Measurements from ENCODE around the gene HMGB1.
A peak's percentile ranks its signal among the peaks of the same experiment; 100 is the strongest.

The HMGB1 gene

DNA sequence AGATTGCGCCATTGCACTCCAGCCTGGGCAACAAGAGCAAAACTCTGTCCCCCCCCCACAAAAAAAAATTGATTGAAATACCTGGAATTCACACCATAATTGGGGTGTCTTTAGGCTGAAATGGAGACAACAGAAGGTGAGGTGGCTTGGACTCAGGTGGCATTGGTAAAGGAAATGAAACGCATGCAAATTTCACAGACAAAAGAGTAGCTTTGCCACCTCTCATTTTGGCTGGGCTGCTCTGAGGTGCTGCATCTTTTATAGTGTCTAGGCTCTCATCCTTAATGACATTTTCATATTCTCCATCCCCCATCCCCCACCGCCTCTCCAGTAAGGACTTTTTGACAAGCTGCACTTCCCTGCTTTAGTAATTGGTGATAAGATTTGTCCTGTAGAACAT, 36.5 kb downstream of the HMGB1 start:
- no peak for DNase-seq

DNA sequence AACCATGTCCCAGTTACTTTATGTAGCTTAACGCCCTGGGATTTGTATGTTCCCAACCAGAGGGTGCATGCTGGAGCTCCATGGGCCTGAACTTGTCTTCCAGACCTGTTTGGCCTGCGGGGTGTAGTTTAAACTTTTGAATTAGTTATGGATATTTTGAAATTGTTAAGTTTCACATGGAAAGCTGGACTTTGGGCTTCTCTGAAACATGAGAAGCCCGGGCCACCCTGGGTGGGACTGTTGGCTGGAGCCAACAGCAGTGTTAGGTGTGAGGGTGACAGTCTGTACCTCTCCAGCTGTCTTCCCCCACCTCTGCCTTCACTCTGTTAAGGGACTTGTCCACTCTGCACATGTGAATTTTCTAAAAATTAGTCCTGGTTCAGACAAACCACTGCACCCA, 41.8 kb downstream of the HMGB1 start:
- no peak for DNase-seq

DNA sequence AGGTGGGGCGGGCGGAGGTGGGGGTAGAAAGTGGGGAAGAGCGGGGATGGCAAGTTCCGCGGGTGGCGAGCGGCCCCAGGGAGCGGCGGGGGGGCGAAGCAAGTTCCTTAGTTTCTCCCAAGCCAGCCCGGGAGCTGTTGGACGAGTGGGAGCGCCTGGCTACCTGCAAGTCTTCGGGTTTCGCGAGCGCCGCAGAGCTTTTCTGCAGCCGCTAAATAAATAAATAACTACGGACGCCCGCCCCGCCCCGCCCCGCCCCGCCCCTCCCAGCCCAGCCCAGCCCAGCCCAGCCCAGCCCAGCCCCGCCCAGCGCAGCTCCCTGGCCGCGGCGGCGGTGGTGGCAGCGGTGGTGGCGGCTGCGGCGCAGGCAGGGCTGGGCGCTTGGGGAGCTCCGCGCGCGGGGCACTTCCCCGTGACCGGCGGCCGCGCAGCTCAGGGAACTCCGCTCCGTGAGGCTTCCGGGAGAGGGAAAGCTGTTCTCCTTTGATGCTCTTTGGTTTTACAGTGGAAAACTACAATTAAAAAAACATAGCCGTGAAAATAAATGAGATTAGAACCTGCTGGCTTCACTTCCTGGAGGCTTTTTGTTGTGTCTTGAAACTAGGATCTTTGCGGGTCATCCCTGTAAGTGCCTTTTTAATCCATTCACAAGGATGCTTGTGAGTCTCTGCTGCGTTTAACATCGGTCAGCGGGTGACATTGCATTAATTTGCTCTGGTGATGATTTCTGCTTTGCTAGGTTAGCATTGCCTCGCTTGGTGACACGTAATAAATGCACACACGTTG, 43.5 kb downstream of the HMGB1 start, which contains the start of gene UBE2L5:
TSS of gene UBE2L5 (plus strand) at position 440 of the 786 bp plus-strand sequence. CDS start 5,498 bp downstream, outside the sequence.
- DNase-seq: peak; percentile 47

DNA sequence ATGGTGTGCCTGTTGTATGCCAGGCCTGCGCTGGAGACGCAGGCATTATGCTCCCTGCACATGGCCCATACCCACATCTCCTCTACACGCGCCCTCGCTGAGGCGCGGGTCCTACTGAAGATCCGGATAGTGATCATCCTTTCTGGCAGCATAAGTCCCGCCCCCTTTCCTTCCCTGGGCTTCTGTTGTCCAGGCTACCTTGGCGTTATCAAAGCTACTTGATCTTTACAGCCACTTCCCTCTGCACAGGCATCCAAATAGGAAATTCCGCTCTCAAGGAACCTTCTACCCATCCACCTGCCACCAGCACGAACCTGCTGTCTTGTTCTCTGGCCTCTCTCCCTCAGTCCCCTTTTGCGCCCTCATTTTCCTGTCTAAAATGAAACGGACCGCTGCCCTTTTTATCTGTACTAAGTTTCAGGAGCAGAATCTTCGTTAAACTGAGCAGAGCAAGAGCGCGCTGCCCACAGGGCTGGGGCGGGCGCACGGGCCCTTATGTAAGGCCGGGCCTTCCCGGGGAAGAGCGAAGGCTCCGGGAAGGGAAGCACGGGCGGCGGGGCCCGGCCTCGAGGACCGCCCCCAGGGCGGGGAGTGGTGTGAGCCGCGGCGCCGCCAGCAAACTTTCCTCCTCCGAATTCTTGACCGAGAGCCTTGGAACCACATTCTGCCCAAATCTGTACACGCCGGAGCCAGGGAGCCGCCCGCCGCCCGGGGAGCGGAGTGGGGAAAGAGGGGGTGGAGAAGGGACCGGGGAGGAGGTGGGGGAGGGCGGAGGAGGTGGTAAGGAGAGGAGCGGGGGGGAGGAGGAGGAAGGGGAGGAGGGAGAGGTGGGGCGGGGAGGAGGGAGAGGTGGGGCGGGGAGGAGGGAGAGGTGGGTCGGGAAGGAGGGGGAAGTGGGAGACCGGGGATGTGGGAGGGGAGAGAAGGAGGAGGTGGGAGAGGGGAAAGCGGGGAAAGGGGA, 44.4 kb downstream of the HMGB1 start:
- DNase-seq: peak; percentile 38

DNA sequence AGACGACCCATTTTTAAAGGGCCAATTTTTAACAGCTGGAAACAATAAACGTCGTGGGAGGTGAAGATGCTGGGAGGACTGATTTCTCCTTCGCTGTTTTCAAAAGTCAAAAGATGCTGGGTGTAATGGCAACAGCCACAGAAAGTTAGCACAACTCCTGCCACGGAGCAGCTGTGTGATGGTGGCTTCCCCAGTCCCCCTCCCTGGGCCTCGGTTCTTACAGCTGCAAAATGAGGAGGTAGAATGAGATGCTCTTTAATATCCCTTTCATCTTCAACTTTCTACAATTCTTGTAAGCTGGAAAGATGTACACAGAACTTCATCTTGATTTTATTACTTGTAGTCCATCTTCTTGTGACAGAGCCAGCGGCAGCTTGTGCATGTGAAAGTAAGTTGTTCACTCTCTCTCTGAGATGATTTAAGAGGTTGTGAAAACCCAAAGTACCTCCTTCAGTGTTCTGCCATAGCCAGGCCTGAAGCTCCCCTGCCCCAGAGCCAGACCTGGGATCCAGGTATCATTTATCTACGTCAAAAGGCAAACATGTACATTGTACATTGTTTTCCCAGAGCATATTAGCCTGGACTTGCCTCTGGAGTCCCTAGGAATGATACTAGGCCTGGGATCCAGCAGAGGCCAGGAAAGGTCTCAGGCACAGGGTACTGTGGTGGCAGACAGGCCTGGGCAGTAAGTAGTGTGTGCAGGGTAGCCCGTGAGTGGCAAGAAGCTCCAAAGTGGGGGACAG, 46.8 kb downstream of the HMGB1 start:
- no peak for DNase-seq

DNA sequence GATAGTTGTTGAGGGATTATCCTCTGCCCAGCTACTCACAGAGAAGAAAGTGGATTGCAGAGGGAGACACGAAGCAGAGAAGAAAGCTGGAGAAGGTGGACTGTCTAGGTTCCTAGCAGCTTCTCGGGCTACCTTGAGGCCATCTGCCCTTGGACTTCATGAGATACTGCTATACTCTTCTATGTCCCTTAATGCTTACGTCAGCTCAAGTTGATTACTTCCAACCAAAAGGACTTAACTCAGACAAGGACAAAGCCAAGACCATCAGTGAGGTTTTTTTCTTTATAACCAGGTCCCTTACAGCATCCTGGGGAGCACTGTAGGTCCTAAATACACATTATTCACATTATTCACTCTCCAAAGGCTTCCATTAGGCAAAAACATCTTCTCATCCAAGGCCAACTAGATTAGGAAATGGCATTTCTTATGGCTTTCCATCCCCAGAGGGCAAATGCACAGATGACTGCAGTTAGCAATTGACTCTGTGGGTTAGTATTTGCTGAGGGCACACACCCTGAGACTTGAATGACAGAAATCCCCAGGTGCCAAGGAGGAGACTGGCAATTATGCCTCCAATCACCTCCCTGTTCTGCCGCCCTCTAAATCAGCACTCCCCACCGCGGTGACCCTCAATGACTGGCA, 47.5 kb downstream of the HMGB1 start:
- no peak for DNase-seq

DNA sequence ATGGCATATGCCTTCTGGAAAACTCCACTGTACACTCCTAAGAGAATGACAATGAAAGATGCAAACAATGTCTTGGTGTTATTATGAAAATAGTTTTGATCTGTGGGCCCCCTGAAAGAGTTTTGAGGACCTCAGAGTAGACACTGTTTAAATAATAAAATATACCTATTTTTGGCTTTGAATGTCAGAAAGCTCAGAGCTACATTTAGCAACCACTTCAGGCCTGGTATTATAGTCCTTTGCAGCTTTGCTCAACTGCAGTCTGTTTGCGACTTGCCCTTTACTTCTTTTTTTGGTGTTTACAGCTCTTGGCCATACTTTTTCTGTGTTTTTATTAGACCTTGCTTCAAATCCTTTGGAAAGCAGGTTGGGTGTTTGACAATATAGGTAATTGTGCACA, 49.3 kb downstream of the HMGB1 start:
- DNase-seq: no peak

DNA sequence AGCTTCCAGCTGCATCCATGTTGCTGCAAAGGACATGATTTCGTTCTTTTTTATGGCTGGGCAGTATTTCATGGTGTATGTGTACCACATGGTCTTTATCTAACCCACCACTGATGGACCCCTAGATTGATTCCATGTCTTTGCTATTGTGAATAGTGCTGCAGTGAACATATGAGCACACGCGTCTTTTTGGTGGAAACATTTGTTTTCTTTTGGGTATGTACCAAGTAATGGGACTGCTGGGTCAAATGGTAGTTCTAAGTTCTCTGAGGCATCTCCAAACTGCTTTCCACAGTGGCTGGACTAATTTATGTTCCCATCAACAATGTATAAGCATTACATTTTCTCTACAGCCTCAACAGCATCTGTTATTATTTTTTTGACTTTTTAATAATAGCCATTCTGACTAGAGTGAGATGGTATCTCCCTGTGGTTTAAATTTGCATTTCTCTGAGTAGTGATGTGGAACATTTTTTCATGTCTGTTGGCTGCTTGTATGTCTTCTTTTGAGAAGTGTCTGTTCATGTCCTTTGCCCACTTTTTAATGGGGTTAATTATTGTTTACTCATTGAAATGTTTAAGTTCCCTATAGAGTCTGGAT, 50.2 kb downstream of the HMGB1 start:
- no peak for DNase-seq

DNA sequence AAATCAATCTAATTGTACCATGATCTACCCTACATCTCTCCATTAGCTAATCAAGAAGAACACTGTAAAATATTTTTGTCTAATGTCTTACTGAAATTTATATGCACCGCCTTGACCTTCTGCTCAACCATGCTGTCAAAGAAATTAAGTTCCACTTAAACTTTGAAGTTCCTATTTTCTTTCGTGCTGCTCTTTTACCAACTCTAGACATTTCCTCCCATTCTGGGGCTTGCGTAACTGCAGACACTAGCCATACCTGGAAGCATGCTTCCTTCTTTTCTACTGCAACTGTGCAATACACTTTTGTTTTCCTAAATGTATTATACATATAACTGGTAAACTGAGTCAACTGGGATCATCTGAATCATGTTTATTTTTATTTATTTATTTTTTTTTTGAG, 51.9 kb downstream of the HMGB1 start:
- no peak for DNase-seq

DNA sequence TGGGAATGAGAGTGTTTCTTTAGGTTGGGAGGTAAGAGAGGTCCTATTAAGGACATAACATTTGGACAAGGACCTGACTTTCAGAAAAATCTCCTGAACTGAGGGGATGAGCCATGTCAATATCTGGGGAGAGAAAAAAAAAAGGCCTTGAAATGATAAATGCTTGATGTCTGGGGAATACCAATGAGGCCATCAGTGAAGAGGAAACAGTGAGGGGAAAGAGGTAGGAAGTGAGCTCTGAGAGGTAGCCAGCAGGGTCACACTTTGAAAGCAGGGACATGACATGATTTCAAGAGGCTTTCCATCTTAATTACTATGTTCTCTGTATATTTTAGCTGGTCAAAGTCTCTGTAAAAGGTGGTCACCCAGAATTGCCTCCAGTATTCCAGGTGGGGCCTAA, 53.4 kb downstream of the HMGB1 start:
- no peak for DNase-seq

DNA sequence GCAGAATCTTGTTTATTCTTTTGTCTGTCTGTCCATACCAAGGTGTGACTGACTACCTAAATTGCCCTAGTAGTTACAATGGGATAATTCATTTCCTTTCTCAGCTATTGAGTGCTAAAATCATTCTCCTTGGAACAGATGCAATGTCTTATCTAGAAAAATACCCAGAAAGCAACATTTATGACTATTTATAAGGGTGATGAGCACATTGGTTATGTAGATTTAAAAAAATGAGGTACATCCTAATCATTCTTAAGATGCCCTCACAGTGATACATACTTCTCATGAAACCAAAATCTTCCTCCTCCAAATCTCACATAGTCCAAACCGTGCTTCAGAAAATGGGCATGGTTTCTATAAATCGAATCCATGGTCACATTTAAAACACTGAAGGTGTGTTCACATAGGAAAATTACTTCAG, 55.0 kb downstream of the HMGB1 start:
- DNase-seq: no peak

DNA sequence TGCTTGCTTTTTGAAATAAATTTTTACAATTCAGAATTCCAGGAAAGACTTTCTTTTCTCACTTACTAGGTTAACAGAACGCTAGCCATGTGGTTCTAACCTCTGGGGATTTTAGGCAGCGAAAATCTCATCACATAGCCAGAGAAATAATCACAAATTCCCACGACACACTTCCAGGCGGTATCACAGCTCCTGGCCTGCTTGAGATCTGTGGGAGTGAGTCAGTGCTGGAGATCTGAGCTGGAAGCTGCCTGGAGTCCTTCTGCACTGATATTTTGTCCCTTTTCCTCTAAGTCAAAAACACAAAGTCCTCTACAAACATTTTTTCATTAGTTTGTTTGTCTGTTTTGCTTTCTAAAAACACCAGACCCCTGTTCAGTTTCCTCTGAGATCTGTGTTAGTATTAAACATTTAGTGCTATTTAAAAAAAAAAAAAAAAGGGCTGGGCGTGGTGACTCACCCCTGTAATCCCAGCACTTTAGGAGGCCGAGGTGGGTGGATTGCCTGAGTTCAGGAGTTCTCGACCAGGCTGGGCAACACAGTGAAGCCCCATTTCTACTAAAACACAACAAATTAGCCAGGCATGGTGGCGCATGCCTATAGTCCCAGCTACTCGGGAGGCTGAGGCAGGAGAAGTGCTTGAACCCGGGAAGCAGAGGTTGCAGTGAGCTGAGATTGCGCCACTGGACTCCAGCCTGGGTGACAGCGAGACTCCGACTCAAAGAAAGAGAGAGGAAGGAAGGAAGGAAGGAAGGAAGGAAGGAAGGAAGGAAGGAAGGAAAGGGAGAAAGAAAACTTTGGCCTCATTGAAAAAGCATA, 55.6 kb downstream of the HMGB1 start:
- DNase-seq: no peak

DNA sequence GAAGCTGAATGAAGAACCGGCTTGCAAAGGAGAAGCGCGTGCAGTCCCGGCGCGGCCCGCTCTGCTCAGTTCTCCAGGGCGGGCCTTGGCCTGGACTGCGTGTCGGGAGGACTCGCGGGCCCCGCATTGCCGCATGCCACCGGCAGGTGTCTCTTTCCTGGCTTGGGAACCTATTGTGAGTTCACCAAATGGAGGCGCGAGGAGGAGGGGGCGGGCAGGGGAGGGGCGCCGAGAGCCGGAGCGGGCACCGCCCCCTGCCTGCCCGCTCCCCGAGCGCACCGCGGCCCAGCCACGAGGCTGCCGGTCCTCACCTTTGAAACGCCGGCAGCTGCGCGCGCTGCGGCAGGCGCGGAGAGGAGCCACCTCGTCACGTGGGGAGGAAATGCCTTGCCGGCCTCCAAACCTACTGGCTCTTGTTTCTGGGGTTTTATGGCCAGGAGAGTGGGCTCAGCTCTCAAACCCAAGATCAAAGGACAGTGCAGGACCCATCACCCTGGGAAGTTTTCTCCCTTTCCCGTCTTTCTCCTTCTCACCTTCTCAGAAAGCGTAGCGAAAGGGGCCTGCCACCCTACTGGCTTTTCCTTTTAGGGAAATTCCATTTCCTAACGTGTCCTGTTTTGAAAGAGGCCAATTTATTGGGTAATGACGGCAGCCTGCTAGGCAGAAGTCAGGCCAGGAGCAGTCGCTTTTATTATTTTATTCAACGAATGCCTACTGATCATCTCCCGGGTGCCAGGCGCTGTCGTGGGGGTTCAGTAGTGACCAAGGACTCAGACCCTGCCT, 57.2 kb downstream of the HMGB1 start:
- DNase-seq: peak; percentile 90

DNA sequence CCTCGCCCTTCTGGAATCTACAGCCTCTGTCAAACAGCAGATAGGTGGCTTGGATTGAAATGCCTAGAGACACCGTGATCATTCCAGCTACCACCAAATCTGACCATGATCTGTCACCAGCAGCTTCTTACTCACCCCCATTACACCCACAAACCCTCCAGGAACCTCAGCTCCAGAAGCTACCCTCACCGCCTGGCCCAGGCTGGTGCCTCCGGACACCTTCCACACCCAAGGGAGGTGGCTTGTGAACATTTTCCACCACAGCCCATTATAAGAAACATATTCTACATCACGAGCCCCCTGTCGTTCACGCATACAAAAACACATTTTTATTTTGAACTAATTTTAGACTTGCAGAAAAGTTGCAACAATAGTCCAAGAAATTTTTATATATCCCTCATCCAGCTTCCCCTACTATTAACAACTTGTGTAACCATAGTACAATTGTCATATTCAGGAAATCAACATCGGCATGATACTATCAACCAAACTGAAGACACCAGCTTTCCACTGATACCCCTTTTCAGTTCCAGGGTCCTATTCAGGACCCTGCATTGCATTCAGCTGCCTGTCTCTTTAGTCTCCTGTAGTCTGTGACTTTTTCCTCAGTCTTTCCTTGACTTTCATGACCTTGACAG, 58.8 kb downstream of the HMGB1 start:
- no peak for DNase-seq
